Measurements from ENCODE around the gene LIX1L.

GRCh38 chr1:145944532-145944931, 13.3 kb downstream of the LIX1L start:
- TF ChIP-seq, protein P1, sequence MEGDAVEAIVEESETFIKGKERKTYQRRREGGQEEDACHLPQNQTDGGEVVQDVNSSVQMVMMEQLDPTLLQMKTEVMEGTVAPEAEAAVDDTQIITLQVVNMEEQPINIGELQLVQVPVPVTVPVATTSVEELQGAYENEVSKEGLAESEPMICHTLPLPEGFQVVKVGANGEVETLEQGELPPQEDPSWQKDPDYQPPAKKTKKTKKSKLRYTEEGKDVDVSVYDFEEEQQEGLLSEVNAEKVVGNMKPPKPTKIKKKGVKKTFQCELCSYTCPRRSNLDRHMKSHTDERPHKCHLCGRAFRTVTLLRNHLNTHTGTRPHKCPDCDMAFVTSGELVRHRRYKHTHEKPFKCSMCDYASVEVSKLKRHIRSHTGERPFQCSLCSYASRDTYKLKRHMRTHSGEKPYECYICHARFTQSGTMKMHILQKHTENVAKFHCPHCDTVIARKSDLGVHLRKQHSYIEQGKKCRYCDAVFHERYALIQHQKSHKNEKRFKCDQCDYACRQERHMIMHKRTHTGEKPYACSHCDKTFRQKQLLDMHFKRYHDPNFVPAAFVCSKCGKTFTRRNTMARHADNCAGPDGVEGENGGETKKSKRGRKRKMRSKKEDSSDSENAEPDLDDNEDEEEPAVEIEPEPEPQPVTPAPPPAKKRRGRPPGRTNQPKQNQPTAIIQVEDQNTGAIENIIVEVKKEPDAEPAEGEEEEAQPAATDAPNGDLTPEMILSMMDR (conservative IDR thresholded peaks at IDR 0.05; ENCODE audit: low read depth, low read length) = no peak
- TF ChIP-seq MAZ (IDR thresholded peaks at IDR 0.05; ENCODE audit: borderline replicate concordance, low read depth, low read length) = no peak
- no peak for TF ChIP-seq CEBPB (IDR thresholded peaks at IDR 0.05; ENCODE audit: low read depth, low read length)
- no peak for TF ChIP-seq MAFK (IDR thresholded peaks at IDR 0.05; ENCODE audit: low read depth, low read length)
- TF ChIP-seq MXI1 (IDR thresholded peaks at IDR 0.05; ENCODE audit: borderline replicate concordance, low read depth, low read length) = no peak
- TF ChIP-seq USF2 (IDR thresholded peaks at IDR 0.05; ENCODE audit: low read depth, low read length) = no peak
- TF ChIP-seq RFX5 (IDR thresholded peaks at IDR 0.05; ENCODE audit: low read depth, low read length) = no peak

Measured in IMR-90 (cell line).